ENCODE results near the gene FBXO28.

DNA sequence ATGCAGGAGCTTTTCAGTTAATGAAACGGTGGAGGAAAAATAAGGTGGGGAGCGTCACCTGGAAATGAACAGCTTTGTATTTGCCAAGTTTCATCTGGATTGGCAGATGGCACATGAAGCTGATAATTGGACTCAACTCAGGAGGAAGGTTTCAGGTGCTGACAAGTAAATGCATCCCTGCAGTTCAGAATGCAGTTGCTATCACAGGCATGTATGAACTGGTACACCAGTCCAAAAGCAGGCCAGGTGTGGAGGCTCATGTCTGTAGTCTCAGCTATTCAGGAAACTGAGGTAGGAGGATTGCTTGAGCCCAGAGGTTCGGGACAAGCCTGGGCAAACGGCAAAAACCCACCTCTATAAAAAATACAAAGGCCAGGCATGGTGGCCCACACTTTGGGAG, 84.7 kb downstream of the FBXO28 start:
- TF ChIP-seq, protein P1, sequence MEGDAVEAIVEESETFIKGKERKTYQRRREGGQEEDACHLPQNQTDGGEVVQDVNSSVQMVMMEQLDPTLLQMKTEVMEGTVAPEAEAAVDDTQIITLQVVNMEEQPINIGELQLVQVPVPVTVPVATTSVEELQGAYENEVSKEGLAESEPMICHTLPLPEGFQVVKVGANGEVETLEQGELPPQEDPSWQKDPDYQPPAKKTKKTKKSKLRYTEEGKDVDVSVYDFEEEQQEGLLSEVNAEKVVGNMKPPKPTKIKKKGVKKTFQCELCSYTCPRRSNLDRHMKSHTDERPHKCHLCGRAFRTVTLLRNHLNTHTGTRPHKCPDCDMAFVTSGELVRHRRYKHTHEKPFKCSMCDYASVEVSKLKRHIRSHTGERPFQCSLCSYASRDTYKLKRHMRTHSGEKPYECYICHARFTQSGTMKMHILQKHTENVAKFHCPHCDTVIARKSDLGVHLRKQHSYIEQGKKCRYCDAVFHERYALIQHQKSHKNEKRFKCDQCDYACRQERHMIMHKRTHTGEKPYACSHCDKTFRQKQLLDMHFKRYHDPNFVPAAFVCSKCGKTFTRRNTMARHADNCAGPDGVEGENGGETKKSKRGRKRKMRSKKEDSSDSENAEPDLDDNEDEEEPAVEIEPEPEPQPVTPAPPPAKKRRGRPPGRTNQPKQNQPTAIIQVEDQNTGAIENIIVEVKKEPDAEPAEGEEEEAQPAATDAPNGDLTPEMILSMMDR (IDR thresholded peaks at IDR 0.05): no peak
- no peak for TF ChIP-seq POLR2A (IDR thresholded peaks at IDR 0.05)
- TF ChIP-seq EP300 (IDR thresholded peaks at IDR 0.05): no peak

Data from tibial nerve (tissue), 4 donors.